GM04504 (cell line): ENCODE measurements around the gene DOC2B.
"Not testable (repeated sequence)": the region's sequence is repeated elsewhere in the genome, so short reads cannot be mapped to it uniquely, and the experiment has no call there.

Source experiments
- DNase-seq: peaks from one replicate; pipeline ENCODE4 v3.0.0-alpha.2; 2012; ENCODE audit warnings: low read depth

DOC2B gene

GRCh38 chr17:181245-182049 lies at the start of gene DOC2B:
TSS of gene DOC2B (minus strand) at chr17:181650. CDS start at chr17:181479, 171 bp downstream.
- DNase-seq = no peak

- no peak for DNase-seq
Observed at GRCh38 chr17:230395-230770, 48.9 kb upstream of the DOC2B start.

- no peak for DNase-seq
Observed at GRCh38 chr17:229709-230394, 48.4 kb upstream of the DOC2B start.

GRCh38 chr17:228951-229708 lies 47.7 kb upstream of the DOC2B start:
- DNase-seq = no peak

GRCh38 chr17:227946-228615 lies 46.6 kb upstream of the DOC2B start:
- DNase-seq = no peak

- DNase-seq = no peak
Observed at GRCh38 chr17:227078-227945, 45.9 kb upstream of the DOC2B start.

- no peak for DNase-seq
Observed at GRCh38 chr17:226108-227077, 44.9 kb upstream of the DOC2B start.

GRCh38 chr17:225551-225950 lies 44.1 kb upstream of the DOC2B start:
- no peak for DNase-seq

- DNase-seq = not testable (repeated sequence)
Observed at GRCh38 chr17:224576-224975, 43.1 kb upstream of the DOC2B start.

- DNase-seq = no peak
Observed at GRCh38 chr17:223723-224471, 42.4 kb upstream of the DOC2B start.

GRCh38 chr17:222172-222571 lies 40.7 kb upstream of the DOC2B start:
- DNase-seq = no peak

GRCh38 chr17:219696-220095 lies 38.2 kb upstream of the DOC2B start:
- no peak for DNase-seq

- DNase-seq = no peak
Observed at GRCh38 chr17:218432-219110, 37.1 kb upstream of the DOC2B start.

- no peak for DNase-seq
Observed at GRCh38 chr17:216625-217024, 35.2 kb upstream of the DOC2B start.

- DNase-seq = peak; percentile 2
Observed at GRCh38 chr17:215563-216478, 34.4 kb upstream of the DOC2B start.

- DNase-seq = no peak
Observed at GRCh38 chr17:214881-215331, 33.5 kb upstream of the DOC2B start.

- no peak for DNase-seq
Observed at GRCh38 chr17:213286-214105, 32.0 kb upstream of the DOC2B start.
